Vagina (tissue), 2 donors: ENCODE data around the gene TRPM4. TPM values are rescaled to one million over a fixed set of nuclear protein-coding genes. Genes with fewer than 3 reads are reported as not detected.
"Not testable (repeated sequence)": the region's sequence is repeated elsewhere in the genome, so short reads cannot be mapped to it uniquely, and the experiment has no call there.

Source experiments
- DNase-seq, 2 donors: peaks; one replicate each; pipeline ENCODE4 v3.0.0-alpha.2; 2017; ENCODE audit errors: extremely low spot score in 2 of 2
- H3K27ac ChIP-seq: fragments of 200-600 bp; sonication (generic); one replicate; pipeline ENCODE4 v1.5.1; 2019
- H3K27me3 ChIP-seq: fragments of 200-600 bp; sonication (generic); one replicate; pipeline ENCODE4 v1.5.1; 2019
- H3K36me3 ChIP-seq, 2 donors: fragments of 200-600 bp; sonication (generic); one replicate each; pipeline ENCODE4 v1.5.1; 2017 to 2019
- H3K4me1 ChIP-seq: fragments of 200-600 bp; sonication (generic); one replicate; pipeline ENCODE4 v1.5.1; 2019
- H3K4me3 ChIP-seq, 2 donors: fragments of 200-600 bp; sonication (generic); 1 replicate in 1 of 2; 2 replicates in 1 of 2; pipeline ENCODE4 v1.5.1; 2016 to 2019
- H3K9me3 ChIP-seq: fragments of 200-600 bp; sonication (generic); one replicate; pipeline ENCODE4 v1.5.1; 2019
- POLR2A ChIP-seq, 2 donors: fragments of 450-650 bp; IDR thresholded peaks; one replicate each; pipeline ENCODE4 v1.6.1; 2017; ENCODE audit warnings: antibody characterized with exemption in 2 of 2, mild to moderate bottlenecking in 2 of 2, moderate library complexity in 2 of 2
- POLR2AphosphoS5 ChIP-seq, 2 donors: sonication (generic); formaldehyde crosslinking; IDR thresholded peaks; one replicate each; pipeline ENCODE4 v1.9.0; 2017; ENCODE audit warnings: antibody characterized with exemption in 2 of 2, mild to moderate bottlenecking in 2 of 2, low read depth in 1 of 2; ENCODE audit not compliant: insufficient read depth in 1 of 2
- intact Hi-C: fragments of 100-400 bp; cut with DNase I; formaldehyde crosslinking; loops from one replicate; pipeline ENCODE4 v1.15.1; 2023
- total RNA-seq: library from RNA; depleted of rRNA; stranded (reverse); fragments of >200 nt; gene quantifications from one replicate; pipeline ENCODE4 v1.2.3, GENCODE V29; 2016
- TF ChIP-seq, protein P1 (sequence below), 3 experiments: fragments of 450-650 bp in 2 of 3; fragments of 200-600 bp in 1 of 3; sonication (generic) in 1 of 3; IDR thresholded peaks; one replicate each; pipeline ENCODE4 v1.5.1; 2017 to 2019; ENCODE audit warnings: antibody characterized with exemption in 3 of 3, mild to moderate bottlenecking in 2 of 3, moderate library complexity in 2 of 3

The TRPM4 gene
- total RNA-seq, 1 donor from 2014 or later: 22.8 TPM

DNA sequence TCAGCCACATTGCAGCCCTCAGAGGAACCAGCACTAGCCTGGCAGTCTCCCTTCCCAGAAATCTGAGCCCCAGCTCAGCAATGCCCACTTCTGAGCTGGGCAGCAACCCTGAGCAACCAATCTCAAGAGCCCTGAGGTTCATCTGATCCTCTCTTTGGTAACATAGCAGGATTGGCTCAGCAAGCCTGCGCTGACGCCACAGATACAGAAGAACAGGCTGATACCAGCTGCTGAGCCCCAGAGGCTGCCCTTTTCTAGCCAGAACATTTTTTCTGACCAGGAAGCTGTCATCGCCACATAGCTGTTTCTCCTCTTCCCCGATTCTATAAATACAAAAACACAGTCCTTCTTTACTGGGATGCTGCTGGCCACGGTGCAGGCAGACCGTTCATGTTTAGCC lies 59.8 kb downstream of the TRPM4 start:
- intact Hi-C loops: no loop called here
- DNase-seq: no peak
- H3K27me3 ChIP-seq: no peaks in the 10 kb centered on the region
- H3K36me3 ChIP-seq: no peaks in the 10 kb centered on the region
- no peak overlapping the region for H3K27ac ChIP-seq
- H3K9me3 ChIP-seq: no peaks in the 10 kb centered on the region
- H3K4me3 ChIP-seq: no peak overlapping the region
- TF ChIP-seq, protein P1, sequence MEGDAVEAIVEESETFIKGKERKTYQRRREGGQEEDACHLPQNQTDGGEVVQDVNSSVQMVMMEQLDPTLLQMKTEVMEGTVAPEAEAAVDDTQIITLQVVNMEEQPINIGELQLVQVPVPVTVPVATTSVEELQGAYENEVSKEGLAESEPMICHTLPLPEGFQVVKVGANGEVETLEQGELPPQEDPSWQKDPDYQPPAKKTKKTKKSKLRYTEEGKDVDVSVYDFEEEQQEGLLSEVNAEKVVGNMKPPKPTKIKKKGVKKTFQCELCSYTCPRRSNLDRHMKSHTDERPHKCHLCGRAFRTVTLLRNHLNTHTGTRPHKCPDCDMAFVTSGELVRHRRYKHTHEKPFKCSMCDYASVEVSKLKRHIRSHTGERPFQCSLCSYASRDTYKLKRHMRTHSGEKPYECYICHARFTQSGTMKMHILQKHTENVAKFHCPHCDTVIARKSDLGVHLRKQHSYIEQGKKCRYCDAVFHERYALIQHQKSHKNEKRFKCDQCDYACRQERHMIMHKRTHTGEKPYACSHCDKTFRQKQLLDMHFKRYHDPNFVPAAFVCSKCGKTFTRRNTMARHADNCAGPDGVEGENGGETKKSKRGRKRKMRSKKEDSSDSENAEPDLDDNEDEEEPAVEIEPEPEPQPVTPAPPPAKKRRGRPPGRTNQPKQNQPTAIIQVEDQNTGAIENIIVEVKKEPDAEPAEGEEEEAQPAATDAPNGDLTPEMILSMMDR (IDR thresholded peaks at IDR 0.05): no peak
- TF ChIP-seq POLR2AphosphoS5 (IDR thresholded peaks at IDR 0.05; ENCODE audit: insufficient read depth in 1 of 2, low read depth in 1 of 2) (no peak), POLR2A (IDR thresholded peaks at IDR 0.05) (no peak)
- no peaks in the 10 kb centered on the region for H3K4me1 ChIP-seq

DNA sequence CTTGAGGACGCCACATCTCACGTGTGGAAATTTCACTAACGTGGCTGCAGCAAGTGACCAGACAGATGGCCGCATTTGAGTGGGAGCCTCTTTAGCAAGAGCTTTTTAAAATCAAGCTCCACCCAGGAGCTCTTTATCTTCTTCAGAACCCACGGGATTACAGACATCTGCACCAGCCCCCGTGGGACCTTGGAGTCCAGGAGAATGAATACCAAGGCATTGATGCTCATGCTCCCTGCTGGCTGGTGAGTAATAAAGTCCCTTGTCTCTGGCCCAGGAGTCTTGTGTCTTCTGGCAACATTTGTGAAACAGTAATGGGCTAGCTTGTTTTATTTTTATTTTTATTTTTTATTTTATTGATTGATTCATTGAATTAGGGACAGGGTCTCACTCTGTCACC lies 64.4 kb downstream of the TRPM4 start:
- no peaks in the 10 kb centered on the region for H3K36me3 ChIP-seq
- H3K9me3 ChIP-seq: no peaks in the 10 kb centered on the region
- no peaks in the 10 kb centered on the region for H3K4me1 ChIP-seq
- H3K27me3 ChIP-seq: no peaks in the 10 kb centered on the region
- no peak for DNase-seq
- H3K27ac ChIP-seq: no peak overlapping the region
- no peak overlapping the region for H3K4me3 ChIP-seq
- TF ChIP-seq, protein P1 (IDR thresholded peaks at IDR 0.05): no peak
- TF ChIP-seq POLR2A (IDR thresholded peaks at IDR 0.05): no peak
- TF ChIP-seq POLR2AphosphoS5 (IDR thresholded peaks at IDR 0.05; ENCODE audit: insufficient read depth in 1 of 2, low read depth in 1 of 2): no peak
- intact Hi-C loops: loop anchor here (10.0 kb wide), 1 partner anchor 223 kb away; the partner anchor contains the start of gene SLC17A7

DNA sequence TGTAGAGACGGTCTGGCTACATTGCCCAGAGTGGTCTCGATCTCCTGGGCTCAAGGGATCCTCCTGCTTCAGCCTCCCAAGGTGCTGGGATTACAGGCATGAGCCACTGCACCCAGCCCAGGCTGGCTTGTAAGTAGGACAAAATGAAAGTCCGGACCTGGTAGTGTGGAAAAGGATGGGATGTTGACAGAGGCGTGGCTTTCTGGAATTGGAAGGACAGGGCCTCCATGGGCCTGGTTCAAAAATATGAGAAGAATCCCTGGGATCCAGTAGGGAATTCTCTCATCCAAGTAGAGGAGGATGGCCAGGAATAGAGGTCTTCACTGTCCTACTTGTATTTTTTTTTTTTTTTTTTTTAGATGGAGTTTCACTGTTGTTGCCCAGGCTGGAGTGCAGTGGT lies 64.9 kb downstream of the TRPM4 start:
- no peak overlapping the region for H3K27ac ChIP-seq
- H3K4me1 ChIP-seq: no peaks in the 10 kb centered on the region
- H3K9me3 ChIP-seq: no peaks in the 10 kb centered on the region
- no peaks in the 10 kb centered on the region for H3K27me3 ChIP-seq
- H3K4me3 ChIP-seq: no peak overlapping the region
- intact Hi-C loops: loop anchor here (10.0 kb wide), 1 partner anchor 222 kb away; the partner anchor contains the start of gene SLC17A7
- H3K36me3 ChIP-seq: no peaks in the 10 kb centered on the region
- no peak for DNase-seq
- TF ChIP-seq POLR2A (IDR thresholded peaks at IDR 0.05) (no peak), POLR2AphosphoS5 (IDR thresholded peaks at IDR 0.05; ENCODE audit: insufficient read depth in 1 of 2, low read depth in 1 of 2) (no peak)
- TF ChIP-seq, protein P1 (IDR thresholded peaks at IDR 0.05): no peak

DNA sequence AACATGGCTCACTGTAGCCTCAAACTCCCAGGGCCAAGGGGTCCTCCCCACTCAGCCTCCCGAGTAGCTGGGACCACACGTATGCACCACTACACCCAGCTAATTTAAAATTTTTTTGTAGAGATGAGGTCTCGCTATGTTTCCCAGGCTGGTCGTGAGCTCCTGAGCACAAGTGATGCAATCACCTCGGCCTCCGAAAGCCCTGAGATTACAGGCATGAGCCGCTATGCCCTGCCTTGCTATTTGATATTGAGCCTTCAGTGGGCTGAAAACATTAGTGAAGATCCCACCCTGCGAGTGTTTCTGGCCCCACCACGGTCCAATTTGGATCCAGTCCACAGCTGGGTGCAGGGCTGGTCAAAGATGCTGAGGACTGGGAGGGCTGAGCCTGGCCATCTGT lies 65.9 kb downstream of the TRPM4 start:
- intact Hi-C loops: loop anchor here (10.0 kb wide), 1 partner anchor 221 kb away; the partner anchor contains the start of gene SLC17A7

DNA sequence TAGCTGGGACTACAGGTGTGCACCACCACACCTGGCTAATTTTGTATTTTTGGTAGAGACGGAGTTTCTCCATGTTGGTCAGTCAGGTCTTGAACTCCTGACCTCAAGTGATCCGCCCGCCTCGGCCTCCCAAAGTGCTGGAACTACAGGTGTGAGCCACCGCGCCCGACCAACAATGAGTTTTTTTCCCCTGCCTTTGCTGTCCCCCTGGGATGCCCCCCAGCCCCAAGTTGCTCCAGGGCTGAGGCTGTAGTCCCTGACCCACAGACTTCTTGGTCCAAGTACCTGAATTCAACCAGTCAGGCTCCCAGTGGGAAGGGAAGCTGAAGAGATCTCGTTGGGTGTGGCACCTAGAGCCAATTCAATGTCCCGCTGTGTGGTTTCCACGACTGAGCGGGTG lies 66.8 kb downstream of the TRPM4 start:
- intact Hi-C loops: loop anchor here (10.0 kb wide), 1 partner anchor 220 kb away; the partner anchor contains the start of gene SLC17A7
- not testable (repeated sequence) for H3K4me3 ChIP-seq, H3K27ac ChIP-seq, H3K9me3 ChIP-seq, H3K36me3 ChIP-seq, DNase-seq, H3K27me3 ChIP-seq, H3K4me1 ChIP-seq

More for the DNA sequence above, 65.9 kb downstream of the TRPM4 start:
- no peaks in the 10 kb centered on the region for H3K4me1 ChIP-seq
- DNase-seq: no peak
- H3K27ac ChIP-seq: no peak overlapping the region
- TF ChIP-seq POLR2AphosphoS5 (IDR thresholded peaks at IDR 0.05; ENCODE audit: insufficient read depth in 1 of 2, low read depth in 1 of 2): no peak
- no peak for TF ChIP-seq POLR2A (IDR thresholded peaks at IDR 0.05)
- TF ChIP-seq, protein P1 (IDR thresholded peaks at IDR 0.05): no peak
- no peaks in the 10 kb centered on the region for H3K9me3 ChIP-seq
- no peaks in the 10 kb centered on the region for H3K36me3 ChIP-seq
- H3K27me3 ChIP-seq: no peaks in the 10 kb centered on the region
- H3K4me3 ChIP-seq: no peak overlapping the region
